Measurements from ENCODE around the gene PRPF6. TPM values are rescaled to one million over a fixed set of nuclear protein-coding genes. Genes with fewer than 3 reads are reported as not detected.

The PRPF6 gene
- total RNA-seq, 1 donor from 2014 or later, result 79.6 TPM

- DNase-seq, result no peak
Observed at GRCh38 chr20:64050261-64051032, 69.5 kb downstream of the PRPF6 start.

GRCh38 chr20:64051033-64051452, 70.1 kb downstream of the PRPF6 start:
- DNase-seq, result no peak

GRCh38 chr20:64051561-64052325, 70.8 kb downstream of the PRPF6 start:
- DNase-seq, result peak; percentile 71

DNA sequence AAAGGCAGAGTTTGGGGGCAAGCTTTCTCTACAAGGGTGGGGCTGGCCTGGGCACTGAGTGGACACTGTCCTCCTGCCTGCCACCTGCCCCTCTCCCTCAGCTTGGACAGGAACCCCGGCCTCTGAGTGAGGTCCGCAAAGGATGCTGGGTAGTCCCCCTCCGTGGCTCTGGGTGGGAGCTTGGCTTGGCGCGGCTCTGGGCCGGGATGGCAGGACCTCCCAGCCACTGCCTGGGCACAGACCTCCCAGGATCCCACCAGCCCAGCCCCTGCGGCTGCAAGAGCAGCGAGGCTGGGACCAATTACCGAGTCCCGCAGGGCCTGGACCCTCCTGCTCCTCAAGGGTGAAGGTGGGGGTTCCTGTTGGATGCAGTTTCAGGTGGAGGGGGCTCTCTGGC, 71.4 kb downstream of the PRPF6 start:
- no peak for DNase-seq

DNA sequence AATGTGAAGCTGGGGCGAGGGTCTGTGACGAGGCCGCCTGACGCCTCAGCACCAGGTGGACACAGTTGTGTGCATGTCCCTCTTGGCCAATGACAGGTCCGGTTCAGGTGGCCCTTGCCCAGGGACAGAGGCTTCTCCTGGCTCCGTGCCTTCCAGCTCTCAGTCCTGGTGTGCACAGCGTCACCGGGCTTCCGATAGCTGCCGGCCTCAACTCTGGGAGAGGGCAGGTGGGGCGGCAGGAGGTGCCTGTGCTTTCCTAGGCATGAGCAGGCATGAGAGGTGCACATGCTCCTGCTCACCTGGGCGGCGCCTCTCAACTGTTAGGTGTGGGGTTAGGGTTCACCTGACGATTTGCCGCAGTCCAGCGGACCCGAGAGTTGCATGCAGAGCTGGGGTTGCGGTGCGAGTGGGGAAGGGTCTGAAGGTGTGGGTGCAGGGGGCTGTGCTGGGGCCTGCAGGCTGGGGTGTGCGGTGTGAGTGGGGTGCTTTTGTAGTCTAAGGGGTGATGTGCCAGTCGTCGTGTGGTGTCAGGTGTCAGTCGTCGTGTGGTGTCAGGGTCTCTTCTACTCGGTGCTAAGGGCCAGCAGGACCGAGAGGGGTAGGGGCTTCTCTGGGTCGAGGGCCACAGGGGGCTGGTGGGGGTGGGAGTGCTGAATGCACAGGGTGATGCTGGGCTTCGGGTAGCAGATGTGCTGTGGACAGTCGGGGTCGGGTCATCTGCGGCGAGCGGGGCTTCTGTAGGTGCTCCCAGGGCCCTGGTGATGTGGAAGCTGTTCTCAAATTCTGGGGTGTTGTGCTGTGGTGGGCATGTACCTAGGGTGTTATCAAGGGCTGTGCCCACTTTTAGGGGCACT, 72.3 kb downstream of the PRPF6 start:
- no peak for DNase-seq

- peak; percentile 94 for DNase-seq
Observed at GRCh38 chr20:64053841-64054661, 73.1 kb downstream of the PRPF6 start.

DNA sequence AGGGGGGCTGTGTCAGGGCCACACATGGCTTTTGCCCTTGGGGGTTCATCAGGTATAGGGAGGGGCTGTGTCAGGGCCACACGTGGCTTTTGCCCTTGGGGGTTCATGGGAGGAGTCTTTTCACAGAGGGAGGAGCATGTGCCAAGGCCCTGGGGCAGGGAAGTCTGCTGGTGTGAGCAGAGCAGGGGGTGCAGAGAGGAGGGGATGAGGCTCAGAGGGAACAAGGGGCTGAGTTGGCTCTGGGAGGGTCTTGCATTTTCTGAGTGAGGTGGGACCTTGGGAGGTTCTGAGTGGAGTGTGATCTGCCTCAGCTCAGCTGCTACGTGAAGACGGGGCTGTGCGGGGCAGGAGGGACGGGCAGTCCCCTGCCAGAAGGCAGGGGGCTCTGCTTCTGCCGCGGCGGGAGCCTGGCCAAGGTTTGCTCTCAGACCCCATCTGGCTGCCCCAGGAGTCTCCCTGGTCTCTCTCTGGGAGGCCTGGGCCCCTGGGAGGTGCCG, 74.5 kb downstream of the PRPF6 start:
- no peak for DNase-seq

DNA sequence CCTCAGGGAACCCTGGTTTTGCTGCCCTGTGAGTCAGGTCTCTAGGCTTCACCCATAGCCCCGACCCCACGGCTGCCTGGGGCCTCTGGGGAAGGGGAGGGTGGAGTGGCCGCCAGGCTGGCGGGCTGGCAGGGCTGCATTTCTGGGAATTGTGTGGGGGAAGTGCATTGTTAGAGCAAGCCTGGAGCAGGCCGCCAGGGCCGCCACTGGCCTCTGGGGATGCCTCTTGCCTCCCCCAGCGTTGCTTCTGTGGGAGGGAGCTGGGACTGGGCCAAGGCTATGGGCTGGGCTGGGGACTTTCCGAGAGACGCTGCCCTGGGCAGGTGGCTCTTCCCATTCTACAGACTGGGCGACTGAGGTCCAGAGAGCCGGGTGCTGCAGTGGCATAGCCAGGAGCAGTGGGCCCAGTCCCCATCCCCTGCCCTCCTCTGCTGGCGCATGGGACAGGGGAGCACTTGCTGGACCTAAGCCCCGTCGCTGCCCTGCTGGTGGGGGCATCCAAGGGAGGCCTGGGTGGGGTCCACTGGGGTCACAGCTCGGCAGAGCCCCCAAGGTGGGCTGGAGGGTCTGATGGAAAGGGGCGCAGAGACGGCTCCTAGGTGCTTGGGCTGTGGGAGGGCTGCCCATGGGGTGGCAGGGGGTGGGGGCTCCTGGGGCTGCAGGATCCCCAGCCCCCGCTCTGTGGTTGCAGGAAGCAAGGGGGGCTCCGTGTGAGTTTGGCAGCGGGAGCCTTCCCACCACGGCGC, 75.1 kb downstream of the PRPF6 start:
- peak; percentile 81 for DNase-seq

DNA sequence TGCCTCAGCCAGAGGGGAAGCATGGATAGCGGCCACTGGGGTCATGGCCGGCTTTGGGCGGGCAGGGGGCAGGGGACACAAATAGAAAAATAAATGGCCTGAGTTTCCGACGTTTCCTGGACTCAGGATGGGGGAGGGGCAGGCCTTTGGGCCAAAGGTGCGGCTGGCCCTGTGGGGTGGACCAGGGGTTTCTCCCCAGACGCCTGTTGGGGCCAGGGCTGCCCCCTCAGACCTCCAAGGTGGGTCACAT, 75.6 kb downstream of the PRPF6 start:
- peak; percentile 31 for DNase-seq

- DNase-seq, result peak; percentile 58
Observed at GRCh38 chr20:64056889-64057627, 76.1 kb downstream of the PRPF6 start.

GRCh38 chr20:64057628-64058498, 76.9 kb downstream of the PRPF6 start:
- peak; percentile 90 for DNase-seq

DNA sequence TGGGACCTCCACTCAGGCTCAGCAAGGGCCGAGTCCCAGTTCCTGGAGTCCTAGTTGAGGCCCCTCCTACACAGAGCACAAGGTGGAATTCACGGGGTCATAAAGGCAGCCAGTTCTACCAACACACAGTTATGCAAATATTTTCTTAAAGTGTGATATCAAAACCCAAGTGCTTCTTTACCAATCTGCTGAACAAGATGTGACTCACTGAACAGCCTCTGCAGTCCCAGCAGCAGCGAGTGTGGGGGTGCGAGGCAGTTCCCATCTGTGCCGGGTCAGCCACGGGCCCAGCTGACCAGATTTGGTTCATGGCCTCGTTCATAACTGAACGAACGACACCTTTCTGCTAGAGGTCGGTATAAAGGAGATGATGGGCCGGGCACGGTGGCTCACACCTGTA, 77.6 kb downstream of the PRPF6 start:
- no peak for DNase-seq

GRCh38 chr20:64062276-64062595, 81.3 kb downstream of the PRPF6 start:
- DNase-seq, result no peak

DNA sequence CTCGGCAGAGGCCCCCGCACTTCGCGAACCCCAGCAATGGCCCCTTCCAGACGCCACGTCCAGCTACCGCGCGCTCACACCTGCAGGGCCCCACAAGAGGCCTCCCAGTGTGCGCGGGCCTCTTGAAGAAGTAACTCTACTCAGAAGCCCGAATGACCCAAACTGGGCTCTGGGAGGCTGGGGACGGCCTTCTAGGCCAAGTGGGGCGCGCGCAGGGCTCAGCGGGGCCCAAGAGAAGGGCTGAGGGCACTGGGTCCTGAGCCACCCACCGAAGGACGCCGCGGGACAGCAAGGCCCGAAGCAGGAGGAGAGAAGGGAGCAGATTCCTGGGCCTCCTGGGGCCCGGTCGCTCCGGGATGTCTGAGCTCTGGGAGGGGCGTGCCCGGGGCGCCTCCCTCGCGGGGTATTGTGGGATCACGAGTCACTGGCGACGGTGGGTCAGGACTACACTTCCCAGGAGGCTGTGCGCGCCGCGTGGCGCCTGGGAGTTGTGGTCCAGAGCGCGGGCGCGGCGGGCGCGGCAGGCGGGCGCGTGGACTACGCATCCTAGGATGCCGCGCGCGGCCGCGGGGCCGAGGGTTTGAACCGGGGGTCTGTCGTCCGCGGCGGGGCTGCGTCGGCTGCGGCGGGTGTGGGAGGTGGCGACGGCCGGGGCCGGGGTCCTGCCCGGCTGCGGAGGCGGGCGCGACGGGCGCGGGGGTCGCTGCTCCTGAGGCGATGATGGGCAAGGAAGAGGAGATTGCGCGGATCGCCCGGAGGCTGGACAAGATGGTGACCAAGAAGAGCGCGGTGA, 81.9 kb downstream of the PRPF6 start, which contains the start of gene TCEA2:
TCEA2 (plus strand) TSS at position 603 of the 793 bp plus-strand sequence; CDS start at position 718, 115 bp downstream.
- peak; percentile 97 for DNase-seq

- DNase-seq, result no peak
Observed at GRCh38 chr20:64063389-64064144, 82.6 kb downstream of the PRPF6 start.

DNA sequence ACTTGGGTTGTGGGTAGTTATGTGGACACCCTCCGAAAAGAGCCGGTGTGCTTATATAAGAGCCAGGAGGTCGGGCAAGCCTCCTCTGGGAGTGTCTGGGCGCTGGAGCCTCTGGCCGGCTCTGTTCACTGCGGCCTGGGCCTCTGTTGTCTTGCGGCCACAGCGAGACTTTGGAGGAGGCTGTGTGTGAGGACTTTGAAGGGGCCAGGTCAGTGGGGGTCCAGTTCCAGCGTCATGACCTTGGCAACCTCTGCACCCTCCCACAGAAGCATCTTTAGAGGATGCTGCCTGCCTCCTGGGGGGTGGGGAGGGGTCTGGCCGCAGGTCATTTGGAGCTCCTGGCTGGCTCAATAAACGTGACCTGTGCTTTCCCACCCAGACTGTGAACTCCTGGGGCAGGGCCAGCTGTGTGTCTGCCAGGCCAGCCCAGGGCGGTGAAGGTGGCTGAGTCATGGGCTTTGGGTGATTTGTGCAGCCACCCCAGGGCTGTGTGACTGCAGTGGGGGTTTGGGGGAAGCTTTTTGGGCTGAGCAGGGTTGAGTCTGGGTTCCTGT, 83.3 kb downstream of the PRPF6 start:
- no peak for DNase-seq

GRCh38 chr20:64065062-64065973, 84.4 kb downstream of the PRPF6 start:
- DNase-seq, result no peak

All from dermis blood vessel endothelial cell (primary cell).